Mesenchymal stem cell (in vitro differentiated cells and primary cell): ENCODE data around the gene KRTAP10-7.

Experiments
- DNase-seq: peaks from one replicate; pipeline ENCODE4 v3.0.0-alpha.2; 2013
- H2AFZ ChIP-seq: one replicate; pipeline ENCODE4 v1.6.1; 2013; ENCODE audit warnings: low read depth, mild to moderate bottlenecking, control low read depth, inconsistent platforms, low read length, moderate library complexity
- H2AK5ac ChIP-seq: 2 replicates; pipeline ENCODE4 v1.6.1; 2013; ENCODE audit warnings: low read length, moderate library complexity, mild to moderate bottlenecking, inconsistent platforms; ENCODE audit not compliant: severe bottlenecking
- H2BK120ac ChIP-seq: one replicate; pipeline ENCODE4 v1.6.1; 2013; ENCODE audit warnings: low read depth, mild to moderate bottlenecking, inconsistent platforms, low read length, moderate library complexity
- H2BK12ac ChIP-seq, 2 experiments: one replicate each; pipeline ENCODE4 v1.6.1; 2013; ENCODE audit warnings: inconsistent platforms in 2 of 2, low read length in 2 of 2, mild to moderate bottlenecking in 2 of 2, moderate library complexity in 2 of 2, control low read depth in 1 of 2
- H2BK15ac ChIP-seq: one replicate; pipeline ENCODE4 v1.6.1; 2013; ENCODE audit warnings: mild to moderate bottlenecking, low read depth, inconsistent platforms; ENCODE audit not compliant: poor library complexity, severe bottlenecking
- H2BK5ac ChIP-seq: 2 replicates; pipeline ENCODE4 v1.6.1; 2013; ENCODE audit warnings: low read depth, mild to moderate bottlenecking, low read length, control low read depth, inconsistent platforms; ENCODE audit not compliant: poor library complexity, severe bottlenecking
- H3K14ac ChIP-seq, 2 experiments: one replicate each; pipeline ENCODE4 v1.6.1; 2013; ENCODE audit warnings: inconsistent platforms in 2 of 2, low read length in 2 of 2, control low read depth in 1 of 2, mild to moderate bottlenecking in 1 of 2, moderate library complexity in 1 of 2
- H3K18ac ChIP-seq, 2 experiments: one replicate each; pipeline ENCODE4 v1.6.1; 2013; ENCODE audit warnings: inconsistent platforms in 2 of 2, low read length in 2 of 2, control low read depth in 1 of 2, low read depth in 1 of 2, mild to moderate bottlenecking in 1 of 2
- H3K23ac ChIP-seq, 2 experiments: one replicate each; pipeline ENCODE4 v1.6.1; 2013; ENCODE audit warnings: inconsistent platforms in 2 of 2, low read length in 2 of 2, mild to moderate bottlenecking in 2 of 2, moderate library complexity in 2 of 2, control low read depth in 1 of 2
- H3K27ac ChIP-seq: 2 replicates; pipeline ENCODE4 v1.5.1; 2013; ENCODE audit warnings: mild to moderate bottlenecking, moderate library complexity, low read length, control low read depth, inconsistent platforms; ENCODE audit not compliant: poor library complexity, severe bottlenecking
- H3K27me3 ChIP-seq, 2 experiments: 2 replicates each; pipeline versions ENCODE4 v1.6.1 to v1.7.0; 2013; ENCODE audit warnings: low read length in 2 of 2, mild to moderate bottlenecking in 2 of 2, moderate library complexity in 2 of 2, control low read depth in 1 of 2, inconsistent platforms in 1 of 2; ENCODE audit not compliant: control insufficient read depth in 1 of 2, insufficient read depth in 1 of 2
- H3K36me3 ChIP-seq, 2 experiments: 2 replicates each; pipeline versions ENCODE4 v1.6.1 to v1.7.0; 2013; ENCODE audit warnings: low read length in 2 of 2, control low read depth in 1 of 2, inconsistent platforms in 1 of 2, low read depth in 1 of 2, mild to moderate bottlenecking in 1 of 2; ENCODE audit not compliant: insufficient read depth in 2 of 2, control insufficient read depth in 1 of 2
- H3K4ac ChIP-seq, 2 experiments: one replicate each; pipeline ENCODE4 v1.6.1; 2013; ENCODE audit warnings: inconsistent platforms in 2 of 2, low read length in 2 of 2, mild to moderate bottlenecking in 2 of 2, moderate library complexity in 2 of 2, control low read depth in 1 of 2, low read depth in 1 of 2
- H3K4me1 ChIP-seq: 2 replicates; pipeline ENCODE4 v1.6.1; 2013; ENCODE audit warnings: low read depth, low read length, control low read depth; ENCODE audit not compliant: control insufficient read depth, insufficient read depth
- H3K4me2 ChIP-seq: 2 replicates; pipeline ENCODE4 v1.6.1; 2013; ENCODE audit warnings: low read length, mild to moderate bottlenecking, inconsistent platforms; ENCODE audit not compliant: poor library complexity, severe bottlenecking
- H3K4me3 ChIP-seq, 2 experiments: 2 replicates each; pipeline versions ENCODE4 v1.5.1 to v1.7.0; 2013; ENCODE audit warnings: low read length in 2 of 2, mild to moderate bottlenecking in 2 of 2, control low read depth in 1 of 2, low read depth in 1 of 2; ENCODE audit not compliant: insufficient read depth in 1 of 2
- H3K79me1 ChIP-seq: replicated peaks from 2 replicates; pipeline ENCODE4 v1.6.1; 2013; ENCODE audit warnings: mild to moderate bottlenecking, control low read depth, low read length, inconsistent platforms; ENCODE audit not compliant: poor library complexity, severe bottlenecking
- H3K9ac ChIP-seq: 2 replicates; pipeline ENCODE4 v1.7.0; 2013; ENCODE audit warnings: mild to moderate bottlenecking, low read length, moderate library complexity
- H3K9me3 ChIP-seq: 2 replicates; pipeline ENCODE4 v1.7.0; 2013; ENCODE audit warnings: mild to moderate bottlenecking, low read length; ENCODE audit not compliant: control insufficient read depth
- H4K8ac ChIP-seq: one replicate; pipeline ENCODE4 v1.6.1; 2013; ENCODE audit warnings: inconsistent platforms, mild to moderate bottlenecking, low read length, moderate library complexity
- H4K91ac ChIP-seq: one replicate; pipeline ENCODE4 v1.6.1; 2013; ENCODE audit warnings: mild to moderate bottlenecking, low read length, inconsistent platforms
- WGBS: methylation state at CpG from one replicate; pipeline ENCODE4 v1.1.7; 2013; ENCODE audit warnings: mixed read lengths; 5-methylcytosine and 5-hydroxymethylcytosine counted together

The KRTAP10-7 gene

GRCh38 chr21:44649521-44650100, 49.2 kb downstream of the KRTAP10-7 start:
- Histone ChIP-seq H4K8ac (no peak overlapping the region), H3K4me3 (no peak overlapping the region), H2AK5ac (no peak overlapping the region), H2BK120ac (no peak overlapping the region), H3K27ac (no peak overlapping the region), H2AFZ (no peak overlapping the region), H3K14ac (no peak overlapping the region), H3K4me2 (no peak overlapping the region), H2BK5ac (no peak overlapping the region), H4K91ac (no peak overlapping the region), H3K36me3 (no peaks in the 10 kb centered on the region), H3K9ac (no peak overlapping the region), H3K27me3 (peaks cover 3 to 10% of the 10 kb centered on the region in 2 experiments), H2BK15ac (no peak overlapping the region), H2BK12ac (no peak overlapping the region), H3K79me1 (no peaks in the 10 kb centered on the region), H3K23ac (no peak overlapping the region), H3K18ac (no peak overlapping the region), H3K4ac (no peak overlapping the region), H3K9me3 (peaks cover 6% of the 10 kb centered on the region), H3K4me1 (peaks cover 2% of the 10 kb centered on the region)
- DNase-seq = no peak
- WGBS = 86% methylated on average over 18 of the region's 18 CpGs

GRCh38 chr21:44650265-44650972, 50.0 kb downstream of the KRTAP10-7 start:
- Histone ChIP-seq H3K9ac (no peak overlapping the region), H3K79me1 (no peaks in the 10 kb centered on the region), H2BK5ac (no peak overlapping the region), H2BK12ac (no peak overlapping the region), H2BK120ac (no peak overlapping the region), H3K9me3 (no peaks in the 10 kb centered on the region), H3K4me1 (peaks cover 2% of the 10 kb centered on the region), H3K27me3 (peaks cover 3 to 10% of the 10 kb centered on the region in 2 experiments), H3K18ac (no peak overlapping the region), H3K23ac (no peak overlapping the region), H3K4me2 (no peak overlapping the region), H3K4ac (no peak overlapping the region), H3K27ac (no peak overlapping the region), H3K4me3 (no peak overlapping the region), H4K91ac (no peak overlapping the region), H2AK5ac (no peak overlapping the region), H3K36me3 (no peaks in the 10 kb centered on the region), H2BK15ac (no peak overlapping the region), H2AFZ (no peak overlapping the region), H3K14ac (no peak overlapping the region), H4K8ac (no peak overlapping the region)
- no peak for DNase-seq
- 87% methylated on average over 20 of the region's 20 CpGs for WGBS

DNA sequence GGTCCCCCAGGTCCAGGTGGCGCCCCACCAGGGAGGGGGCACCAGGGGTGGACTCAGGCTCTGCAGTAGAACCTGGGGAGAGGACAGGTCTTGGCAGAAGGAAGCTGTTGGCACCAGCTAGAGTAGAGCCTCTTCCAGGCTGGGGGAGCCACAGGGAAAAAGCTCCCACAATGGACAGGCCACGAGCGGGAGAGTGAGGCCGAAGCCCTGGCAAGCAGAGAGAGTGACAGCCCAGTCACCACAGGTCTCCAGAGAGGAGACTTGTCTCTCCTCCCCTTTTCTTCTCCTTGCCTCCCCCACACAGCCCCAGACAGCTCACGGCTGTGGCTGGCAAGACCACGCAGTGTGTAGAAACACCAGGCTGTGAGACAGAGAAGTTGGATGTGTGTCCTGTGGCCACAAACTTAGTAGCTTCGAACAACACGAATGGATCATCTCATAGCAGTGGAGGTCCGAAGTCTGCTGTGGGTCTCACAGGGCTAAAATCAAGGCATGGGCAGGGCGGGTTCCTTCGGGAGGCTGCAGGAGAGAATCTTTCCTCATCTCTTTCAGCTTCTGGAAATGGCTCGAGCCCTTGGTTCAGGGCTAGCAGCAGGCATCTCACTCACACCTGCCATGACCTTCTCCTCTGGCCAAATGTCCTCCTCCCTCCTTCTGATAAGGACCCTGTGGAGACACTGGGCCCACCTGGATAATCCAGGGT, 50.7 kb downstream of the KRTAP10-7 start:
- Histone ChIP-seq H3K4me2 (no peak overlapping the region), H3K4me1 (peaks cover 2% of the 10 kb centered on the region), H2AK5ac (no peak overlapping the region), H3K9ac (no peak overlapping the region), H3K14ac (no peak overlapping the region), H3K79me1 (no peaks in the 10 kb centered on the region), H2BK120ac (no peak overlapping the region), H2BK12ac (no peak overlapping the region), H4K91ac (no peak overlapping the region), H3K36me3 (no peaks in the 10 kb centered on the region), H3K4me3 (no peak overlapping the region), H2BK15ac (no peak overlapping the region), H2AFZ (no peak overlapping the region), H3K4ac (no peak overlapping the region), H4K8ac (no peak overlapping the region), H3K9me3 (peaks cover 3% of the 10 kb centered on the region), H3K27me3 (peaks cover 3 to 10% of the 10 kb centered on the region in 2 experiments), H3K27ac (no peak overlapping the region), H2BK5ac (no peak overlapping the region), H3K23ac (no peak overlapping the region), H3K18ac (no peak overlapping the region)
- WGBS = 77% methylated on average over 9 of the region's 12 CpGs
- DNase-seq = no peak
